Suppressor macrophage treated with lipopolysaccharide for 1 hour (primary cell): ENCODE measurements around the gene PRCD.

Experiments
- DNase-seq, 3 donors: peaks; one replicate each; pipeline ENCODE4 v3.0.0-alpha.2; 2020 to 2022

PRCD gene, protein sequence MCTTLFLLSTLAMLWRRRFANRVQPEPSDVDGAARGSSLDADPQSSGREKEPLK

DNA sequence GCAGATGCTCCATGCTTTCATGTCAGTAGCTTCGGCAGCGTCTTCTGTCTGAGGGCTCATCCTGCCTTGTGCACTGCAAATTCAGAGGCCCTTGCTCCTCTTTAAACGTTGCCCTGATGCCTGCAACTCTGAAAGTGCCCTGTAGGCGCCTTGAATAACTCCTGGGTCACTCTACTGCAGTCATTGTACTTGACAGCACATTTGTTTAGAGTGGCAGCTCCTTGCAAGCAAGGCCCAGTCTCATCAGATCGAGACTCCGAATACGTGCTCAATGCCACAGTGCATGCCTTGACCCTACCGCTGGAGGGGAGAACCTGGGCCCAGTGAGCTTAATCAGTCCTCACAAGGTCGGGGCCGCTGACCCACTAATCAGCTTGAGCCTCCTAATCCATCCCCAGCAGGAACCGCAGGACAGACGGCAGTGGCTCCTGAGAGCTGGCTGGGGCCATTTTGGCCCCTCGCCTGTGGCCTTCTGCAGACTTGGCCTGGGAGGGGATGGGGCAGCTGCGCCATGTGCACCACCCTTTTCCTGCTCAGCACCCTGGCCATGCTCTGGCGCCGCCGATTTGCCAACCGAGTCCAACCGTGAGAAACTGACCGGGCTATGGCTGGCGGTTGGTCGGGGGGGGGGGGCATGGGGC, at the start of gene PRCD:
Gene PRCD (plus strand): TSS at position 414 of the 641 bp plus-strand sequence. CDS start 98 bp downstream, at position 512.
- no peak for DNase-seq

DNA sequence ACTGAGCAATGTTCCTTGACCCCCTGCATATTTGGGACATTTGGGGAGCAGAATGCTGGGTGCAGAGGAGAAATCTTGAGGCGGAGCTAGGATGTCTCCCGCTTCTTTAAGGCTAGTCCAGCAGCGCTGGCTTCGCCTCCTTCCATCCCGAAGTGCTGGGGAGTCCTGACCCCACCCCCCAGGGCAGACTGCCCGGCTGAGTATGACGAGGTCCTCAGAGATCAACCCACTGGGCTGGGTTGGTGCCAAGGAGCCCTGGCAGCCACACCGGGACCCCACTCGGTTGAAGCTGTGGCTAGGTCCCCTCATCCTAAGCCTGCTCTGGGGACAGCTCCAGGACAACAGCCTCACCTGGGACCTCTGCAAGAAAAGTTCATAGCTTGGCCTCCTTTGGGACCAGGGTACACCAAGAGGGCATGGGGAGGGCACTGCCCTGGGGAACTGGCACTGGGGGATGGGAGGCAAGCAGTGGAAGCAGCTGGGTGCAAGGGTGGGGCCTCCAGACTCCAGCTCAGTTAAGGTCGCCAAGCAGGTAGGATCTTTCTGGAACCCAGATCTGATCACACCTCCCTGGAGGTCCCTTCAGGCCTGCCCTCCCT, 49.6 kb upstream of the PRCD start:
- DNase-seq = no peak

DNA sequence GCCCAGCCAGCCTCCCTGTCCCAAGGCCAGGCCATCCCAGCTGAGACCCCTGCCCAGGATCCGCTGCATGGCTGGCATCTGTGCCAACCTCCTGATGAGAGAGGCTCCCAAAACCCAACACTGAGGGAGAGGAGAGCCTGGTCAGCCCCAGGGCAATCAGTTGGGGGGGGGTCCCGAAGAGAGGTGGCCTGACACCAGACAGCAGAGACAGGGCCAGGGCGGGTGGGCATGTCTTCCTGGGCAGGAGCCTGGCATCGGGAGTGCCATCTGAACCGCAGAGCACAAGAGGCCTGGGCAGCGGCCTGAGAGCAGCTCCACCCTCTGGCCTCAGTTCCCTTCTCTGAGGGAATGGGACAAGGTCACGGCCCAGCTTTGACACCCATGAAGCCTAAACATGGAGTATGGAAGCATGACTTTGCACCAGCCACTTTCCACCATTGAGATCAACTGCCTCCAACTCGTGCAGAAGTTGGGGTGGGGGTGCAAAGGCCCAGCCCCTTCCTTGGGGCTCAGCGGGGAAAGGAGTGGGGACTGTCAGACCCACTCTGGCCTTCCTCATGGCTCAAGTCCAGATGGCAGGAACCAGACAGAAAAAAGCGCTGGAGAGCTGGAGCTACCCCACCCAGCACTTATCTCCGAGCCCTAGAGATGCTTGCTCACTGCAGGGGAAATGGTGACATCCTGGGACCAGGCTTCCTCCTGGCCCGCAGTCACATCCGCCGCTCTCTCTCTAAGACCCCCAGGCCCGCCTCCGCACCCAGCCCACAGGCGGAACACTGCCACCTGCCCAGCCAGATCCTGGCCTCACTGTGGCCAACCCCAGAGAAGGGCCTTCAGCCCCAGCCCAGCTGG, 48.3 kb upstream of the PRCD start:
- peak in 2 of 3 donors; percentile 53 to 55 for DNase-seq

DNA sequence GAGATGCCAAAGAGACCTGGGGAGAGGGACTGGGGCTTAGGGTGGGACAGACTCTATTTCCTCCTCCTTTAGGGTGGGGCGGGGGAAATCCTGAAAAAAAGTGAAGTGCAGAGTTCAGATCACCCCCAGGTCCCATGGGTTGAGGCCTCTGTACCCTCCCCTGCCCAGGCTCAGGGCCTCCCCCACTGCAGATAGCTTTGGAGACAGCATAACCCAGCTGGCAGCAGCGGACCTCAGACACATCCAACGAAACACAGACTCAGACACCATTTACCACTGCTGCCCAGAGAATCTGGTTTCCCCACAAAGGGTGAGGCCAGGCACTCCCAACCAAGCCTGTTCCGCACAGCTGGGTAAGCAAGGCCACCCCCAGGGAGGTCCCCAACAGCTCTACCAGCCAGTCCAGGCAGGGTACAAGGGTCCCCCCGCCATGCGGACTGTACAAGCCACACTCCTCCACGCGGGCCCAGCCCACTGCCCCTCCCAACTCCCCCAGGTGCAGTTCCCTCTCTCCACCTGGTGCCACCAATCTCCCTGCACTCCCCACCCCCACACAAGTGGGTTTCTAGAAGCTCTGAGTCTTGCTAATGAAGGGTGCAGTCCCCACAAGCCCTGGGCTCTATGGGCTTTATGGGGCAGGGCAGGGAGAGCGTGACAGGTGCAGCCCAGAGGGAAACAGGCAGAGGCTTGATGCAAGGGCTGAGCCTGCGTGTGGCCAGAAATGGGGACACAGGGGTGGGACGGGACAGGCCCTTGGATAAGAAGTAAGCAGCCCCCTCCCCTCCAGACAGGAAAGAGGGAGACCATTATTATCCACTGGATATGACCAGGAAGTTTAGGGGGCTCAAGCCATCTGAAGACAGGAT, 47.5 kb upstream of the PRCD start:
- peak; percentile 64 to 85 (median 85) for DNase-seq

DNA sequence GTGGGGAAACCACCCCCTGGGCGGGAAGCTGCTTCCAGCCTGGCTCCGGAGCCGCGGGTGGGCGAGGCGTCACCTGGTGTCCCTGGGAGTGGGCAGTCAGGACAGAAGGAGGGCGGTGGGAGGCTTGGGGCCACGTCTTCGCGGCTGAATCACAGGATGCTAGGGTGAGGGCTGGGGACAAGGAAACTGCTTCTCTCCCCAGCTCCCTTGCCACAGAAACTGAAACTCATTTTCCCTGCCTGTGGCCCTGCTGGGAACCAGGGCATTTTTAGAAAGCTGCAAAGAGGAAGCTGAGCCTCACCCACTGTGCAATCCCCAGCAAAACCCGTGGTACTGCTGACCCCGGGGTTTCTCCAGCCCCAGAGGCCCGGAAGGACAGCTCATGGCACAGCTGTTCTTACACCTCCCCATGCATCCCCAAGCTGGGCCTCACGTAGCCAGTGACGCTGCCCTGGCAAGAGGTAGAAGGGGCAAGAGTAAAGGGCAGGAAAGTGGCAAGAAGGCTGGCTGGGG, 46.8 kb upstream of the PRCD start:
- peak; percentile 96 to 99 (median 97) for DNase-seq

DNA sequence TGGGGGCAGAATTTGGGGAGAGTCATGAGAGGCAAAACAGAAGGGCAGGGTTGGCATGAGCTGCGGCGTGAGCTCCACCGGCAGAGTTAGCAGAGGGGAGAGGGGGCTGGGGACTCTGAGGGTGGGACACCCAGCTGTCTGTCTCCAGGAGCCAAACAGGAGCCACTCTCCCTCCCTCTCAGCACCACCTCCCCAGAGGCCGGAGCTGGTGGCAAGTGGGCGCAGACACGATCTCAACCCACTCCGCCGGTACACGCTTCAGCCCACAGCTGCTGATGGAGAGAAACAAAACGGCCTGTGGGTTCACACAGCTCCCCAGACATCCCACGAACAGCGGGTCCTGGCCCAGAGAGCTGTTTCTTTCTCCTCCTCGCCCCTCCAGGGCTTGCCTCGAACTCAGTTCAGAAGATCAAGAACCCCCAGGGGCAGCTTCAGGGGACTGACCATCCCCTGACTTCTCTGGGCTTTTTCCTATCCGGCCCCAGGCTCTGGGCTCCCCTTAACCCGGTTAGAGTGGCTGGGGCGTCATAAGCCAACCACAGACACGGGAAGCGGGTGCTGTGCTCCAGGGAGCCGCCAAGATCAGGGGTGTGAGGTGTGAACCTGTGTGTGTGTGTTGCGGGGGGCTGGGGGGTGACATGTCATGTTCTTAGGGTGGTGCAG, 46.2 kb upstream of the PRCD start:
- peak in 2 of 3 donors; percentile 49 to 57 for DNase-seq

DNA sequence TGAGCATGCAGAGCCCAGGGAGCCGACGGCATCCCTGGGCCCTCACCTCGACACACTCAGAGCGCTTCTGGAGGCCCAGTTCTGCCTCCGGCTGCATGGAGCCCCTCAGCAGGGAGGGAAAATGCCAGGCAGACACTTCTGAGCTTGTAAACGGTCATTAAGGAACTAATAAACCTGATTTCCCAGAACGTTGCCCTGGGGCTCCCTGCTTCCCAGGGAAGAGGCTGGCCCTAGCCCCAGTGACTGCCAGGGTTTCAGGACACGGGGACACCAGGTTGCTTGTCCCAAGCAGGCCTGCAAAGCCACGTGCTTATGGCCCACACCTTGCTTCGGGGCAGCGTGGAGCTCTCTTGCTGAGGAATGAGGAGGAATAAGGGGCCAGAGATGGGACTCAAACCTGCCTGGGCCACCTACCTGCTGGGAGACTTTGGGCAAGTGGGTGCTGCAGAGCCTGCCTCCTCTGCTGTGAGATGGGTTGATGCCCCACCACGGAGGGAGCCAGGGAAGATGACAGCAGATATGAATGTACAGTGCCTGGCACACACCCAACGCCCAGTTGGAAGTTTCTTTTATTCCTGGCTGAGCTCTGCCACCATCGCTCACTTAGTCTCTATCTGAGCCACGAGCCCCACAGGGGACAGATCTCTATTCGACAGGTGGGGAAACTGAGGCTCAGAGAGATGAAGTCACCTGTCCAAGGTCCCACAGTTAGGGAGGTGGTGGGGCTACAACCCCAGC, 44.0 kb upstream of the PRCD start:
- no peak for DNase-seq

DNA sequence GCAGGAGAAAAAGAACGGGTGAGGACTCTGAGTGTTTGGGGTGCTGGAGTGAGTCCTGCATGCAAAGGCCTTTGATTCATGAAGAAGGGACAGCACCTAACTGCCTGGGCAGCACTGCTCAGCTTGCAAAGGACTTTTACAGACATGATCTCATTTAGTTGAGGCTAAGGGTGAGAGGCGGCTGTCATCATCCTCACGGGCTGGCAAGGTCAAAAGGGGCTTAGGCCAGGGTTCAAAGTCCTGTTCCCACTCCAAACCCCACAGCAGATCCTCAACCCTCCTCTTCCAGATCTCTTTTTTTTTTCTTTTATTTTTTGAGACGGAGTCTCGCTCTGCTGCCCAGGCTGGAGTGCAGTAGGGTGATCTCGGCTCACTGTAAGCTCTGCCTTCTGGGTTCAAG, 43.4 kb upstream of the PRCD start:
- peak; percentile 79 to 88 (median 81) for DNase-seq

DNA sequence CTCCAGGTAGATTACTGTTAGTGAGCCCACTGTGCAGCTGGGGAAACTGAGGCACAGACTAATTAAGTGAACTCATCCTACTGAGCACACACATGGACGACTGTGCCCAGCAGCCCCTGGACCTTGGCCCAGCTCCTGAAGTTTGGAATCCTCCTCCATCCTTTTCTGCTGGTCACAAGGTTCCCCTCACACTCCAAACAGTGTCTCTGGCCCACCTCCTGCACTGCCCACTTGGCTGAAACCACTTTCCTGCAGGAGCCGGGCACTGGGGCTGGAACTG, 42.2 kb upstream of the PRCD start:
- no peak for DNase-seq

DNA sequence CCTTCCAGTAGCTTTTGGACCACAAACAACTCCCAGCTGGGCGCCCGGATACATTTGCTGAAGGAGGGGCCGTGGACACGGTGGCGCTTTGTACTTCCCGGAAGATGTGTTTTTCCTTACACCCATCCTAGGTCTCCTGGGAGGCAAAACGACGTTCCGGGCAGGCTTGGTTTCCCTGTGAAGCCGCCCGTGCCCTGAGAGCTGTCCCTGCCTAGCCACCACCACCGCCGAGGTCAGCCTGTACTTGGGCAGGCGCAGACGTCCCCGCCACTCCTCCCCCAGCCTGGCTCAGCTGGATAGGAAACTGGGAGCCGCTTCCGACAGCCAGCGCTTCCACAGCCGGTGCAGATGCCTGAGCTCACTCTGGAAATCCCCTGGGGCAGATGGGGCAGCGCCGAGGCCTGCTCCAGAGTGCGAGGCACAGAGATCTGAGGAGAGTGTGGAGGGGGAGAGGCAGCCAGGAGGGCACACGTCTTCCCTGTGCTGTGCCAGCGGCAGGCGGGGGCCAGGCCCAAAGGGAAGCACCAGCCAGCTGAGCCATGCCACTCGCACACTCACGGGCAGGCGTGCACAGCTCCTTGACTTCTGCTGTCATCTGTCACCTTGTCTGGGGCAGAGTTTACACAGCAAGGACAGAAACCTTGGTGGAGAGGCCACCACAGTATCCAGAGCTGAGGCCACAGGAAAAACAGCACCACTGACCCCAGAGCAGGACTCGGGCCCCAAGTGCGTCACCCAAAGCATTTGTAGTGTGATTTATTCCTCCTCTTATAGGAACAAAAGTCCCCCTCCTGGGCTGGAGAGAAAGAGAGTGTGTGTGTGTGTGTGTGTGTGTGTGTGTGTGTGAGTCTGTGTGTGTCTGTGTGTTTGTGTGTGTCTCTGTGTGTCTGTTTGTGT, 41.6 kb upstream of the PRCD start:
- DNase-seq = peak; percentile 75 to 89 (median 80)

DNA sequence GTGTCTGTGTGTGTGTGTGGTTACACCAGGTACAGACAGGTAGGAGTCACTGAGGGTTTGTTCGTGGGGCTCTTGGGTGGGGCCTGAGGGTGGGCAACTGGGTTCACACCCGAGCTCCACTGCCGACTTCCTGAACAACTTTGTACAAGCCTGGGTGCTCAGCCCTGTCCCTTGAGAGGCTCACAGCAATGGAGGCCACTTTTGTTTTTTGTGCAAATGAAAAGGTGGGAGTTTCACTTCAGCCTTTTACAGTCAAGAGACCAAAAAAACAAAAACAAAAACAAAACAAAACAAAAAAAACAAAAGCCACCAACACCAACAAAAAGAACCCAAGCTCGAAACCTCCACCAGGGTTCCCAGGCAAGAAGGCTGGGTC, 41.0 kb upstream of the PRCD start:
- no peak for DNase-seq

DNA sequence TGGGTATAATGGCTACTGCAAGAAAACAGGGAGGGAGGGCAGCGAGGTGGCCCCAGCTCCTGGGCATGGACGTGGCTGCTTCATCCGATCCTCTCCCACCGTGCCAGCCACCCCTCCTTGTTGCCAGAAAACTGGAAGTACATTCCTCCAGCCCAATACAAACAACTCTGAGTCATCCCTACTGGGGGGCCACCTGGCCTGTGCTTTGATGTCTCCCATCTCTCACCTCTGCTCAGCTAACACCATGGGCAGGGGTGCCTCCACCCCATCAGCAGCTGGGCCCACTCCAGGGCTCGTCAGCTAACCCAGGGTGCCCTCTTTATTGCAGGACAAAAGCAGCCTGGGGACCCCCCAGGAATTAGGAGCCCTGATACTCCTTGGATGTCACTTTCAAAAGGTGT, 40.6 kb upstream of the PRCD start:
- DNase-seq = no peak

DNA sequence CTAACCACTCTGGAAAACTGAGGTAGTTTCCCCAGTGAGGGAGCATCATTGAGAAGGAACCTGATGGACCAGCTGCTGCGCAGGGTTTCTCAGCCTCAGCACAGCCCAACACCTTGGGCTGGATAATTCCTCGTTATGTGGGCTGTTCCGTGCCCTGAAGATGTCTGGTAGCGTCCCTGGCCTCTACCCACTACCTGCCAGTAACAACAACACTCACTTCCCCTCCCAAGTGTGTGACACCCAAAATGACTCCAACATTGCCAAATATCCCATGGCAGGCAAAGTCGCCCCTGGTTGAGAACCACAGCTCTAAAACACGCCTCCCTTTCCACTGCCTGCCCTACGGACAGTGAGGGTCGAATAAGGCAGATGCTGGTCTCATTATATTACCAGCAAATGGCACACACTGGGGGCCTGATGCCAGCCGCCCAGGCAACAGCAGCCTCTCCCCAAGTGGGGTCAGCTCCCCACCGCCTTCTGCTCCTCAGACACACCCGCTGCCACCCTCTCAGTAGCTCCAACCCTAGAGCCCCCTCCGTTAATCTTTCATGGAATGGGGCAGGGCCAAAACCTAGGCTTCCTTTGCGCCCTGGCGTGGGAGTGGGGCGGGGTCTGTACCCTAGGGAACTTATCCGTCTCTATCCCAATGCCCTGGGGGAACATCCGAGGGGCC, 39.6 kb upstream of the PRCD start:
- DNase-seq = peak; percentile 69 to 78 (median 72)

DNA sequence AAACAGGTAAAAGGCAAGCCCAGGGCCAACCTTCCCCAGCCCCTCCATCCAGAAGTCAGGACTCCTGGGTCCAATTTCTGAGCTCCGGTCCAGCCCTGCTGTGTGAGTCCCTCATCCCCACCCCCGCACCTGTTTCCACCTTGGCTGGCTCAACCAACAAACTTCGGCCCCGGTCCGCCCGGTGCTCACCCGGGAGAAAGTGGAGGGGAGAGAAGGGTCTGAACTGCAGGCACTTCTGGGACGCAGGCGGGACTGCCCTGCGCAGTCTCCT, 39.2 kb upstream of the PRCD start:
- DNase-seq = no peak

DNA sequence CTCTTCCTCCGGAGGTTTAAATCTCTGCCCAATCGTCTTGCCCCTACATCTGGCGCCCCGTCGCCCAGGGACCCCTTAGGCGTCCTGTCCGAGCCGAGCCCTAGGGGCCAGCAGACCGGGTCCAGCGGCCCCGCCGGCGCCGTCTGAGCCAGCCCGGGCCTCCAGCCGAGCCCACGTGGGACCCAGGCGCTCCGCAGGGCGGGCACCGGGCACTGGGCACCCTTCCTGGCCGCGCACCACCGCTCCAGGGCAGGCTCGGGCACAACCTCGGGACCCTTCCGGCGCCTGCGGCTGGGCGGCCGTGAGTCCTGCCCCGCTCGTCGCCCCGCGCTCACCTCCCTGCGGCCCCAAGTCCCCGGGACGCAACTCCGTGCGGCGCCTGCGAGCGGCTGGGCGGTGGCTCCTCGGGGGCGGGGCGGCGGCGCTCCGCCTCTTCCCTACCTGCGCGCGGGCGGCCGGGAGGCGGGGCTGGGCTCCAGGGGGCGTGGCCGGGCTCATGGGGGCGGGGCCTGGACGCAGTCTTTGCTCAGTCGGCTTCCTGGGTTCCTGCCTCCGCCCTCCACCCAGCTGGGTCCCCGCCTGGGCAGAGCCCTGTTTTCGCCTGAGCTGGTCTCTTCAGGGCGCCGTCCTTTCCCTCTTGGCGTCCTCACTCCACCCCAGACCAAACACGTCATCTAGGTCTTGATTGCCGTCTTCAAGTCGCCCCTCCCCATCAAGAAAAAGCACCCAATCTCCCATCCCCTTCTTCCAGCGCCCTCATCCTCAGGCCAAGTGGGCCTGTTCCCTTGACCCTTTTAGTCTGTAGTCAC, 38.6 kb upstream of the PRCD start, which contains the start of gene RHBDF2:
Gene RHBDF2 (minus strand): TSS at position 406 of the 809 bp plus-strand sequence. CDS start 19,899 bp downstream, outside the sequence.
- DNase-seq = peak; percentile 88 to 96 (median 92)

DNA sequence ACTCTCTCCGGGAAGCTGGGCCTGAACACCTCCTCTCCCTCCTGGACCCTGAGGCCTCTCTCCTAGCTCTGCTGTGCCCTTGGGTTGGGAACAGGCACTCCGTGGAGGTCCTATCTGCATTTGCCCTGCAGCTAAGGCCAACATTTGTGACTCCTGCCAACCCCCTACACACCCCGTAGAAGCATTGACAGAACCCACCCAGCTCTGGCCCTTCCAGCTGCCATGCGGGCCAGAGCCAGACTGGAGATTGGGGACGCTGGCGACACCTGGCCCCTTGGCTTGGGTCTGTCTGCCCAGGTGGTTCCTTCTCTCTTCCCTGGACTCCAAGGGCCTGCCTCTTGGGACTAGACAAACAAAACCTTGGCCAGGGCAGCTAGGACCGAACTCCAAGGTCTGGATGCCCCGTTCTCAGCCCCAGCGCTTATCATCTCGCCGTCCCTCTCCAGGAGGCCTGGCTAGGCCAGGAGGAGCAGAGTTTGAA, 38.0 kb upstream of the PRCD start:
- no peak for DNase-seq

DNA sequence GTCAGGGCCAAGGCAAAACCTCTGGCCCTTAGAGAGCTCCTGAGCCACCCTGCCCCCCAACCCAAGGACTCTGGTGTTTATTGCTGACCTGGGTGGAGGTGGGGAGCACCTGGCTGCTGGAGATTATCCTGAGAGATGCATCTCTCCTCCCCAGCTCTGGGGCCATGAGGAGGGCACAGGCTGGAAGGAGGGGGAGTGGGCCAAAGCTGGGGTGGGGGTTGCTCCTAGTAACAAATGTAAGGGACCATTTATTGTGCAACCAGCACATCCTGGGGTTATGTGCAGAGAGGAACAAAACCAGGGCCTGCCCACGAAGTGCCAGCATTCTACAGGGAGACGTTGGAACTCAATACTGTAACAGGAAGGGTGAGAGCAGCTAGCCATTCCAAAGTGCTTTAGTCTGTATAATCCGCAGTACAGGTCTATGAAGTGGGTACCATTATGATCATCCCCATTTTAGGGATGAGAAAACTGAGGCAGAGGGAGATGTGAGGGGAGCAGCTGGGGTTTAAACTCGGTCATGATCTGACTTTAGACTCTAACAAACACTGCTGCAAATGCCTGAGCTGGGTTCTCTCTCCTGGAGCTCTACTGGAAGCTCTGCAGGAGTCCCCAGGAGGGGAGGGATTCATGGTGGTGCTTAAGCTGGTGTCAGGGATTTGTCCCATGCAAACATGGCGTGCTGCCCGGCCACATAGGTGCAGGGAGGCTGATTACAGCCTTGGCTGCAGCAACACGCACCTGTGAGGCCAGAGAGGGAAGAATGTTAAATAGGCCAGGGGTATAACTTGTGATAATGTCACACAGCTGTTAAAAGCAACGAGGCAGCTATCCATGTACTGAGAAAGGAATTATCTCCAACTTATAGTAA, 37.3 kb upstream of the PRCD start:
- peak in 1 of 3 donors; percentile 45 for DNase-seq

DNA sequence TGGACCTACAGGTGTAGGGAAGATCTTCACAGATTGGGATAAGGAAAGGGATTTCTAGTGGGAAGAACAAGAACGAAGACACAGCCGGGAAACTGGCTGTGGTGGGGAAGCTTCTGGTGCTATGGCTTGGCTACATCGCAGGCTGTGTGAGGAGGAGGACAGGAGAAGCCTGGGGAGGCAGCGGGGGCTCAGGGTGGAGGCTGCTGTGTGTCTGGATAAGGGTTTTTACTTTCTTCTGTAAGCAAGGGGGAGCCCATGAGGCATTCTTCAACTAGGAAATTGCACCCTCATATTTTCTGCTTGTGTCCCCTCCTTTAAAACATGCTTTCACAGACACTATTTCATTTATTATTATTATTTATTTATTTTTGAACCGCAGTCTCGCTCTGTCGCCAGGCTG, 35.7 kb upstream of the PRCD start:
- DNase-seq = peak in 2 of 3 donors; percentile 62 to 70
